ENCODE data around the gene SLC10A3. TPM values are rescaled to one million over a fixed set of nuclear protein-coding genes. Genes with fewer than 3 reads are reported as not detected.

SLC10A3 gene
- total and polyA plus RNA-seq, 10 of the 15 experiments (the other 5 are each of a cell fraction or from before 2014, with no cell fraction given) = 1.7 to 23.5 (median 11.0) TPM

- TF ChIP-seq SKIL (IDR thresholded peaks at IDR 0.05; ENCODE audit: low read depth, poor library complexity, severe bottlenecking) = no peak
- no peak for TF ChIP-seq KAT2A (conservative IDR thresholded peaks at IDR 0.05; ENCODE audit: control insufficient read depth, low read depth, low read length)
- TF ChIP-seq SP1 (IDR thresholded peaks at IDR 0.05; ENCODE audit: low read depth, low read length) = no peak
Measured at GRCh38 chrX:154469880-154470279, 20.5 kb downstream of the SLC10A3 start (continued).

- TF ChIP-seq E4F1 (IDR thresholded peaks at IDR 0.05; ENCODE audit: borderline replicate concordance, partially characterized antibody) (no peak), HDAC6 (IDR thresholded peaks at IDR 0.05; ENCODE audit: unreplicated experiment) (no peak), TBL1XR1 (IDR thresholded peaks at IDR 0.05; ENCODE audit: low read depth, low read length) (no peak), HCFC1 (IDR thresholded peaks at IDR 0.05; ENCODE audit: low read length) (no peak), BACH1 (IDR thresholded peaks at IDR 0.05; ENCODE audit: borderline replicate concordance) (no peak), SMAD5 (IDR thresholded peaks at IDR 0.05; ENCODE audit: low read depth) (no peak), ZBTB4 (CRISPR knock-in tag; IDR thresholded peaks at IDR 0.05) (no peak), FOS (IDR thresholded peaks at IDR 0.05; ENCODE audit: borderline replicate concordance, extremely low read depth, insufficient read length) (no peak), BCL11A (IDR thresholded peaks at IDR 0.05; ENCODE audit: low read depth, low read length) (no peak)
- Histone ChIP-seq H3K9ac (ENCODE audit: control insufficient read depth, insufficient read depth, low read length) (no peak overlapping the region), H3K27ac (ENCODE audit: control insufficient read depth, insufficient read depth) (no peak overlapping the region), H4K20me1 (ENCODE audit: control insufficient read depth, insufficient read depth) (no peaks in the 10 kb centered on the region), H3K27me3 (replicated peaks in 1 of 2; ENCODE audit: control insufficient read depth in 2 of 2, insufficient read depth in 2 of 2, low read length in 1 of 2) (no peaks in the 10 kb centered on the region), H3K9me3 (replicated peaks; ENCODE audit: control insufficient read depth, insufficient read depth, low read length) (no peaks in the 10 kb centered on the region; the same call in 2 of the 3 replicates), H2AFZ (ENCODE audit: control insufficient read depth, low read depth, low read length) (no peak overlapping the region), H3K4me2 (ENCODE audit: control insufficient read depth, insufficient read depth) (no peak overlapping the region), H3K4me1 (ENCODE audit: control insufficient read depth, insufficient read depth, low read length) (no peaks in the 10 kb centered on the region), H3K4me3 (no peak overlapping the region), H3K36me3 (ENCODE audit: control insufficient read depth in 2 of 2, insufficient read depth in 2 of 2, low read length in 1 of 2) (peaks cover 0 to 2% of the 10 kb centered on the region in 2 experiments; a peak in 3 of 4 replicates), H3K79me2 (ENCODE audit: control insufficient read depth, insufficient read depth, low read length) (no peaks in the 10 kb centered on the region)
- no TSS peak for BruUV-seq (replicated peaks)
- no peak for DNase-seq (ENCODE audit: low read depth, low spot score)
- ATAC-seq = no peak
- intact Hi-C loops (cut with micrococcal nuclease; ENCODE audit: unreplicated experiment) = no loop called here
- POLR2A ChIA-PET = no interaction called here
- FAIRE-seq = no peak
- CTCF ChIA-PET = interaction anchor here (0.7 kb wide), 1 partner anchor 948 kb away, joined by 4 read pairs; no protein-coding TSS in a partner anchor
- in situ Hi-C loops (cut with MboI) = no loop called here
- SMC1A ChIA-PET (ENCODE audit: uncharacterized antibody, unreplicated experiment) = no interaction called here
- RAD21 ChIA-PET (ENCODE audit: unreplicated experiment) = no interaction called here
- WGBS (ENCODE audit: insufficient coverage, insufficient replicate concordance, low lambda C conversion rate, missing lambda C conversion rate) = 52% methylated on average over 9 of the region's 9 CpGs
Measured at GRCh38 chrX:154469114-154469513, 21.3 kb downstream of the SLC10A3 start.

Measured in GM12878 (cell line).